Thyroid gland (tissue), 4 donors: ENCODE results near the gene CHD8. TPM values are rescaled to one million over a fixed set of nuclear protein-coding genes. Genes with fewer than 3 reads are reported as not detected.

Experiments used
- DNase-seq, 2 donors: peaks; one replicate each; pipeline ENCODE4 v3.0.0-alpha.2; 2019
- H3K27ac ChIP-seq, 3 donors: fragments of 200-600 bp; sonication (generic); 1 replicate in 2 of 3; 2 replicates in 1 of 3; pipeline ENCODE4 v1.5.1; 2016 to 2019; ENCODE audit warnings: mild to moderate bottlenecking in 1 of 3, moderate library complexity in 1 of 3
- H3K27me3 ChIP-seq: fragments of 200-600 bp; sonication (generic); one replicate; pipeline ENCODE4 v1.5.1; 2019
- H3K36me3 ChIP-seq, 2 donors: fragments of 200-600 bp; sonication (generic); one replicate each; pipeline ENCODE4 v1.5.1; 2016 to 2019
- H3K4me1 ChIP-seq, 2 donors: fragments of 200-600 bp; sonication (generic); one replicate each; pipeline ENCODE4 v1.5.1; 2017 to 2019
- H3K4me3 ChIP-seq, 3 donors: fragments of 200-600 bp; sonication (generic); replicated peaks in 1 of 3; 1 replicate in 2 of 3; 2 replicates in 1 of 3; pipeline ENCODE4 v1.5.1; 2016; ENCODE audit warnings: mild to moderate bottlenecking in 1 of 3
- H3K9me3 ChIP-seq: fragments of 200-600 bp; sonication (generic); one replicate; pipeline ENCODE4 v1.5.1; 2017
- POLR2A ChIP-seq, 2 donors: fragments of 450-650 bp; IDR thresholded peaks; one replicate each; pipeline ENCODE4 v1.6.1; 2017; ENCODE audit warnings: antibody characterized with exemption in 2 of 2, mild to moderate bottlenecking in 2 of 2, moderate library complexity in 1 of 2
- WGBS, 2 donors: methylation state at CpG; one replicate each; pipeline ENCODE4 v1.1.5; 2017; 5-methylcytosine and 5-hydroxymethylcytosine counted together
- intact Hi-C: fragments of 100-400 bp; cut with DNase I; formaldehyde crosslinking; loops from one replicate; pipeline ENCODE4 v1.15.1; 2023
- total RNA-seq, 4 donors: library from RNA; depleted of rRNA; stranded (reverse); fragments of >200 nt; gene quantifications; one replicate each; pipeline ENCODE4 v1.2.3, GENCODE V29; 2016
- TF ChIP-seq, protein P1 (sequence below), 6 experiments: fragments of 200-600 bp in 3 of 6; fragments of 450-650 bp in 3 of 6; sonication (generic) in 3 of 6; IDR thresholded peaks; one replicate each; pipeline ENCODE4 v1.5.1; 2016 to 2019; ENCODE audit warnings: antibody characterized with exemption in 6 of 6, mild to moderate bottlenecking in 2 of 6, inconsistent platforms in 1 of 6, moderate library complexity in 1 of 6

Gene CHD8
- total RNA-seq, 4 donors from 2014 or later, result 64.1 to 102 (median 76.8) TPM

DNA sequence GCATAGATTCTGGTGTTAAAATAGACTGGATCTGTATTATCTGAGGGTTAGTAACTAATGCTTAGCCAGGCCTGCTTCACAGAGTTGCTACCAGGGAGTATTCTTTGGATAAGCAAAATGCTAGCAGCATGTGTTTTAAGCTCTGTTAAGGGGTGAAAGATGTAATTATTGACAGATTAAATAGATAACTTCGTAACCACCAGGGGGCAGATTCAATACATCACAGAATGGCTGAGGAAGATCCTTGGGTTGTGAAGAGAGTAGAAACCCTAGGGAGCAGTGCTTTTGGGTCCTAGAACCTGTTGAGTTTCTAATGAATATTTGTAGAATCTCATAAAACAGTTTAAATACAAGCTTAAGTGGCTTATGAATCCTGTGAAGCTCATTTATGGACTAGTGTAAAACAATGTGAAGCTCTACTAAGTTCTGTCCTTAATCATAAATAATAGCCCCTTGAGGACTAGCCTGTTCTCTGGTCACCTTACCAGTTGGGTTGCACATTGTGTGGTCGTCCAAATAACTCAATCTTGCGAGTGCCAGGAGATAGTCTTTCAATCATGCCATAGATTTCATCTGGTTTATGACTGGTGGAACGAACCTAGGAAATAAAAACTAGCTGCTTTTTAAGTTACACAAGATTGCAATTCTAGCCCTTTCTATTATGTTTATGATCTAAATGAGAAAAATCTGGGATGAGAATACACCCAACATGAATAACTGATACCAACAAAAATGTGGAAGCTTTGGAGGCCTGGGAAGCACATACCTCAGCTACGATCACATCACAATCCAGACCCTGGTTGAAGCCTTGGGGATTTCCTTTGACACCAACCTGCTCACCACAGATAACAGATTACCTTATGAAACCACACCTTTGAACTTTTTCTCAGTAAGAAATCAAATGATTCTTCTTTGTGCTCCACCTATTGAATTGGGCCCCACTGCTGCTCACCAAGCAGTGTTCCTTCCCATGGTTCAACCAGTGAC, 42.9 kb upstream of the CHD8 start:
- TF ChIP-seq, protein P1, sequence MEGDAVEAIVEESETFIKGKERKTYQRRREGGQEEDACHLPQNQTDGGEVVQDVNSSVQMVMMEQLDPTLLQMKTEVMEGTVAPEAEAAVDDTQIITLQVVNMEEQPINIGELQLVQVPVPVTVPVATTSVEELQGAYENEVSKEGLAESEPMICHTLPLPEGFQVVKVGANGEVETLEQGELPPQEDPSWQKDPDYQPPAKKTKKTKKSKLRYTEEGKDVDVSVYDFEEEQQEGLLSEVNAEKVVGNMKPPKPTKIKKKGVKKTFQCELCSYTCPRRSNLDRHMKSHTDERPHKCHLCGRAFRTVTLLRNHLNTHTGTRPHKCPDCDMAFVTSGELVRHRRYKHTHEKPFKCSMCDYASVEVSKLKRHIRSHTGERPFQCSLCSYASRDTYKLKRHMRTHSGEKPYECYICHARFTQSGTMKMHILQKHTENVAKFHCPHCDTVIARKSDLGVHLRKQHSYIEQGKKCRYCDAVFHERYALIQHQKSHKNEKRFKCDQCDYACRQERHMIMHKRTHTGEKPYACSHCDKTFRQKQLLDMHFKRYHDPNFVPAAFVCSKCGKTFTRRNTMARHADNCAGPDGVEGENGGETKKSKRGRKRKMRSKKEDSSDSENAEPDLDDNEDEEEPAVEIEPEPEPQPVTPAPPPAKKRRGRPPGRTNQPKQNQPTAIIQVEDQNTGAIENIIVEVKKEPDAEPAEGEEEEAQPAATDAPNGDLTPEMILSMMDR (IDR thresholded peaks at IDR 0.05), result peak in 5 of 6 experiments; percentile 21 to 67 (median 51)
- TF ChIP-seq POLR2A (IDR thresholded peaks at IDR 0.05), result no peak
- Histone ChIP-seq H3K27me3 (no peaks in the 10 kb centered on the region), H3K36me3 (peaks cover 54 to 56% of the 10 kb centered on the region in 2 donors), H3K9me3 (no peaks in the 10 kb centered on the region), H3K4me3 (no peak overlapping the region), H3K4me1 (peaks cover 9 to 20% of the 10 kb centered on the region in 2 donors), H3K27ac (peak overlapping the region in 2 of 3 donors; percentile 15 to 27)
- intact Hi-C loops, result no loop called here
- peak in 1 of 2 donors; percentile 9 for DNase-seq
- WGBS, 2 donors, result 58 to 65% methylated on average over 5 of the region's 5 CpGs

DNA sequence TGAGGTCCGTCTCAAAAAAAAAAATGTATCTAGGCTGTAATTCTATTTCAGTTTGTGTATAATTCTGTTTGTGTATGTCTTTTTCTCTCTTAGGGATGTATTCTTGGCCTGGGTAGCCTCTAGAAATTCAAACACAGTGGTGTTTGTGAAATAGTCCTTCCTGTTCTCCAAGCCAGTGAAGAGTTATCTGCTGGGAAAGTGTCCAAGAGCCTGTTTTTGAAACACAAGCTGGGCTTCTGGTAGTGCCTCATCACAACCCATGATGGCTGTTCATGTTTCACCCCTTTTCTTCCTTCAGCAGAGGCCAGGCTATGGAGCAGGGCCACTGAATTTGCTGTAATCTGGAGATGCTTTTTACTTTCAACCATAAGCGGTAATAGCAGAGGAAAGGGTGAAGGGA, 40.5 kb upstream of the CHD8 start:
- TF ChIP-seq, protein P1 (IDR thresholded peaks at IDR 0.05), result no peak
- no peak for TF ChIP-seq POLR2A (IDR thresholded peaks at IDR 0.05)
- WGBS, 2 donors, result 93 to 98% methylated on average over 2 of the region's 2 CpGs
- intact Hi-C loops, result no loop called here
- Histone ChIP-seq H3K4me3 (no peak overlapping the region), H3K27me3 (no peaks in the 10 kb centered on the region), H3K4me1 (peaks cover 8 to 9% of the 10 kb centered on the region in 2 donors), H3K36me3 (peaks cover 71 to 74% of the 10 kb centered on the region in 2 donors), H3K27ac (no peak overlapping the region), H3K9me3 (no peaks in the 10 kb centered on the region)
- no peak for DNase-seq

DNA sequence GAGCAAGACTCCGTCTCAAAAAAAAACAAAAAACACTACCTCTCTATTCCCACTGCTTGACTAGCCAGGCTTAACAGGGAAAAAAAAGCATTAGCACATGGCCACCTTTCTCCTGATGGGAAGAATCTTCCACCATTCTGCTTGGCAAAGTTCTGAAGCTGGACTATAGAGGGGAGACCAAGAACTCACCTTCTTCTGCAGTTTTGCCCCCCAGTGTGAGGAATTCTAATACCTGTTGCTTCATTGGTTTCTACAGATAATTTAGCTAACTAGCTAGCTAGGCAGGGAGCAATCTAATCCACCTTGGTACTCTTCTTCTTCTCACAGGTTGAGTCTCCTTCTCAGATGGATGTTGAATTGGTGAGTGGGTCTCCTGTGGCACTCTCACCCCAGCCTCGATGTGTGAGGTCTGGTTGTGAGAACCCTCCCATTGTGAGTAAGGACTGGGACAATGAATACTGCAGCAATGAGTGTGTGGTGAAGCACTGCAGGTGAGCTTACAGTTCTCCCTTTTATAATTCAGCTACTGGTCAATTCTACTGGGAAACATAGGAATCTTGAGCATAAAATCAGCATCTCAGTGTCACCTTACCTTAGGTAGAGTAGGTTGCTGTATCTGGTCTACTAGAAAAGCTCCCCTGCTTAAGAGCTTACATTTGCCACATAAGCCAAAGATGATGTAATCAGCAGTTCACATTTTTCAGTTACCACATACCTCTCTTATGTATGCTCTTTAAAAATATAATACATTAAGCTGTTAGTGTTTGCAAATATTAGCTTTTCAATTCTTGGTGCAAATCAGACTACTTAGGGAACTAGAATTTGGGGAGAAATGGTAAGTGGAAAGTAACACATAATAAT, 39.2 kb upstream of the CHD8 start:
- Histone ChIP-seq H3K36me3 (peaks cover 84 to 87% of the 10 kb centered on the region in 2 donors), H3K9me3 (no peaks in the 10 kb centered on the region), H3K4me1 (peaks cover 0 to 3% of the 10 kb centered on the region in 2 donors), H3K27me3 (no peaks in the 10 kb centered on the region), H3K4me3 (no peak overlapping the region), H3K27ac (no peak overlapping the region)
- TF ChIP-seq, protein P1 (IDR thresholded peaks at IDR 0.05), result no peak
- TF ChIP-seq POLR2A (IDR thresholded peaks at IDR 0.05), result no peak
- no peak for DNase-seq
- intact Hi-C loops, result no loop called here
- 52 to 73% methylated on average over 2 of the region's 2 CpGs for WGBS, 2 donors

DNA sequence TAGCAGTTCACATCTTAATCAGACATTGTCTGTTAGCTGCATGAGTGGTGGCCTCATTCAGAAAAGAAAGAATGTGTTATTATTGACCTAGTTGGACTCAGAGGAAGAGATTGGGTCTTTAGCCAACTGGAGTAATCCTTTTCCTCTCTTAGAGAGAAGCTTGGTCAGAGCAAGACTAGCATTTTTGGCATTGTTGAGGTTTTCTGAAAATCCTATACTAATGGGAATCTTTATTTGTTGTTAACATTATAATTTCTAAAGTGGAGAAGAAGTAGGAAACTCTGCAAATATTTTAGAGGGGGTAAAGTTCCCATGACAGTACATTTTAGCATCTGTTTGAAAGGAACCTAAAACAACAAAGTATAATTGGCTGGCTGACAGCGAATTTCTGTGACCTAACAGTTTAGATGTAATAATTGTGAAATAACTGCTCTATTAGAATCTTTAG, 30.7 kb upstream of the CHD8 start:
- H3K27ac ChIP-seq, result no peak overlapping the region
- intact Hi-C loops, result no loop called here
- H3K4me1 ChIP-seq, result no peaks in the 10 kb centered on the region
- peaks cover 32 to 42% of the 10 kb centered on the region in 2 donors for H3K36me3 ChIP-seq
- H3K4me3 ChIP-seq, result no peak overlapping the region
- WGBS, 2 donors, result 85 to 89% methylated on average over 1 of the region's 1 CpG
- no peak for TF ChIP-seq POLR2A (IDR thresholded peaks at IDR 0.05)
- TF ChIP-seq, protein P1 (IDR thresholded peaks at IDR 0.05), result no peak
- H3K27me3 ChIP-seq, result no peaks in the 10 kb centered on the region
- DNase-seq, result no peak
- H3K9me3 ChIP-seq, result no peaks in the 10 kb centered on the region
